Measurements from ENCODE around the gene ASPA.

The ASPA gene

GRCh38 chr17:3505008-3505407 lies 29.2 kb downstream of the ASPA start:
- no peaks in the 10 kb centered on the region for H3K4me1 ChIP-seq (ENCODE audit: insufficient read depth, poor library complexity, severe bottlenecking)
- DNase-seq (ENCODE audit: low spot score), result no peak
- no peaks in the 10 kb centered on the region for H3K36me3 ChIP-seq (ENCODE audit: low read depth)
- H3K27me3 ChIP-seq (ENCODE audit: insufficient read depth, poor library complexity, severe bottlenecking), result no peaks in the 10 kb centered on the region
- no peak for TF ChIP-seq CTCF (IDR thresholded peaks at IDR 0.05; ENCODE audit: poor library complexity, severe bottlenecking)
- no peak overlapping the region for H3K27ac ChIP-seq (ENCODE audit: poor library complexity, severe bottlenecking)
- ATAC-seq (ENCODE audit: low read depth), result no peak
- H3K9me3 ChIP-seq (ENCODE audit: severe bottlenecking), result no peaks in the 10 kb centered on the region
- no peak overlapping the region for H3K4me3 ChIP-seq (ENCODE audit: severe bottlenecking)

- Histone ChIP-seq H3K4me3 (ENCODE audit: severe bottlenecking) (no peak overlapping the region), H3K9me3 (ENCODE audit: severe bottlenecking) (no peaks in the 10 kb centered on the region), H3K27me3 (ENCODE audit: insufficient read depth, poor library complexity, severe bottlenecking) (no peaks in the 10 kb centered on the region), H3K36me3 (ENCODE audit: low read depth) (no peaks in the 10 kb centered on the region), H3K4me1 (ENCODE audit: insufficient read depth, poor library complexity, severe bottlenecking) (no peaks in the 10 kb centered on the region), H3K27ac (ENCODE audit: poor library complexity, severe bottlenecking) (no peak overlapping the region)
- ATAC-seq (ENCODE audit: low read depth) (no peak), DNase-seq (ENCODE audit: low spot score) (no peak)
- TF ChIP-seq CTCF (IDR thresholded peaks at IDR 0.05; ENCODE audit: poor library complexity, severe bottlenecking), result no peak
Observed at GRCh38 chr17:3506054-3506453, 30.3 kb downstream of the ASPA start.

- Histone ChIP-seq H3K27ac (ENCODE audit: poor library complexity, severe bottlenecking) (no peak overlapping the region), H3K27me3 (ENCODE audit: insufficient read depth, poor library complexity, severe bottlenecking) (no peaks in the 10 kb centered on the region), H3K9me3 (ENCODE audit: severe bottlenecking) (no peaks in the 10 kb centered on the region), H3K36me3 (ENCODE audit: low read depth) (no peaks in the 10 kb centered on the region), H3K4me3 (ENCODE audit: severe bottlenecking) (no peak overlapping the region), H3K4me1 (ENCODE audit: insufficient read depth, poor library complexity, severe bottlenecking) (no peaks in the 10 kb centered on the region)
- no peak for ATAC-seq (ENCODE audit: low read depth)
- TF ChIP-seq CTCF (IDR thresholded peaks at IDR 0.05; ENCODE audit: poor library complexity, severe bottlenecking), result no peak
- DNase-seq (ENCODE audit: low spot score), result no peak
Observed at GRCh38 chr17:3507071-3507470, 31.3 kb downstream of the ASPA start.

- Histone ChIP-seq H3K4me3 (ENCODE audit: severe bottlenecking) (no peak overlapping the region), H3K36me3 (ENCODE audit: low read depth) (no peaks in the 10 kb centered on the region), H3K27ac (ENCODE audit: poor library complexity, severe bottlenecking) (no peak overlapping the region), H3K27me3 (ENCODE audit: insufficient read depth, poor library complexity, severe bottlenecking) (no peaks in the 10 kb centered on the region), H3K4me1 (ENCODE audit: insufficient read depth, poor library complexity, severe bottlenecking) (no peaks in the 10 kb centered on the region), H3K9me3 (ENCODE audit: severe bottlenecking) (no peaks in the 10 kb centered on the region)
- ATAC-seq (ENCODE audit: low read depth) (no peak), DNase-seq (ENCODE audit: low spot score) (no peak)
- TF ChIP-seq CTCF (IDR thresholded peaks at IDR 0.05; ENCODE audit: poor library complexity, severe bottlenecking), result no peak
Observed at GRCh38 chr17:3507869-3508268, 32.1 kb downstream of the ASPA start.

- TF ChIP-seq CTCF (IDR thresholded peaks at IDR 0.05; ENCODE audit: poor library complexity, severe bottlenecking), result no peak
- no peaks in the 10 kb centered on the region for H3K4me1 ChIP-seq (ENCODE audit: insufficient read depth, poor library complexity, severe bottlenecking)
- no peak overlapping the region for H3K27ac ChIP-seq (ENCODE audit: poor library complexity, severe bottlenecking)
- ATAC-seq (ENCODE audit: low read depth) (no peak), DNase-seq (ENCODE audit: low spot score) (no peak)
- H3K36me3 ChIP-seq (ENCODE audit: low read depth), result no peaks in the 10 kb centered on the region
- no peaks in the 10 kb centered on the region for H3K9me3 ChIP-seq (ENCODE audit: severe bottlenecking)
- H3K4me3 ChIP-seq (ENCODE audit: severe bottlenecking), result no peak overlapping the region
- H3K27me3 ChIP-seq (ENCODE audit: insufficient read depth, poor library complexity, severe bottlenecking), result no peaks in the 10 kb centered on the region
Observed at GRCh38 chr17:3510090-3510489, 34.3 kb downstream of the ASPA start.

Measured in RWPE2 (cell line).